Upper lobe of left lung (tissue), 6 donors: ENCODE data around the gene LZTS3. TPM values are rescaled to one million over a fixed set of nuclear protein-coding genes. Genes with fewer than 3 reads are reported as not detected.
A peak's percentile ranks its signal among the peaks of the same experiment; 100 is the strongest.

Source experiments
- ATAC-seq, 2 donors: fragments of 200-7000 bp; cut with Tn5 transposase; one replicate each; pipeline ENCODE4 v1.9.1; 2022; ENCODE audit warnings: mild to moderate bottlenecking in 2 of 2, moderate library complexity in 2 of 2; ENCODE audit not compliant: low FRiP score in 2 of 2
- DNase-seq, 2 donors: peaks; one replicate each; pipeline ENCODE4 v3.0.0-alpha.2; 2019 to 2020
- H3K27ac ChIP-seq, 4 donors: fragments of 200-600 bp; sonication (generic); one replicate each; pipeline ENCODE4 v1.5.1; 2016 to 2019
- H3K27me3 ChIP-seq, 4 donors: fragments of 200-600 bp; sonication (generic); one replicate each; pipeline ENCODE4 v1.5.1; 2017 to 2019
- H3K36me3 ChIP-seq, 4 donors: fragments of 200-600 bp; sonication (generic); one replicate each; pipeline ENCODE4 v1.5.1; 2016 to 2019
- H3K4me1 ChIP-seq, 4 donors: fragments of 200-600 bp; sonication (generic); one replicate each; pipeline ENCODE4 v1.5.1; 2018 to 2019
- H3K4me3 ChIP-seq, 4 donors: fragments of 200-600 bp; sonication (generic); one replicate each; pipeline ENCODE4 v1.5.1; 2017 to 2019; ENCODE audit warnings: mild to moderate bottlenecking in 2 of 4, moderate library complexity in 1 of 4
- H3K9me3 ChIP-seq, 4 donors: fragments of 200-600 bp; sonication (generic); one replicate each; pipeline ENCODE4 v1.5.1; 2018 to 2019
- CTCF ChIP-seq, 6 experiments: fragments of 450-650 bp in 4 of 6; fragments of 200-600 bp in 2 of 6; sonication (generic) in 2 of 6; IDR thresholded peaks; one replicate each; pipeline ENCODE4 v1.5.1; 2016 to 2019; ENCODE audit warnings: antibody characterized with exemption in 6 of 6
- EP300 ChIP-seq, 4 donors: sonication (generic); formaldehyde crosslinking; IDR thresholded peaks; one replicate each; pipeline ENCODE4 v1.5.1; 2017; ENCODE audit warnings: antibody characterized with exemption in 4 of 4, control low read depth in 2 of 4
- POLR2A ChIP-seq, 4 donors: fragments of 450-650 bp; IDR thresholded peaks; one replicate each; pipeline ENCODE4 v1.5.1; 2016 to 2017; ENCODE audit warnings: antibody characterized with exemption in 4 of 4, mild to moderate bottlenecking in 2 of 4
- POLR2AphosphoS5 ChIP-seq, 2 donors: sonication (generic); formaldehyde crosslinking; IDR thresholded peaks; one replicate each; pipeline ENCODE4 v1.5.1; 2017; ENCODE audit warnings: antibody characterized with exemption in 2 of 2
- WGBS, 2 donors: methylation state at CpG; one replicate each; pipeline ENCODE4 v1.1.5; 2017 to 2018; 5-methylcytosine and 5-hydroxymethylcytosine counted together
- total RNA-seq, 6 donors: library from RNA; depleted of rRNA in 4 of 6; stranded (reverse); fragments of >200 nt in 4 of 6; gene quantifications; one replicate each; pipeline versions ENCODE4 v1.1.0 to v1.2.1, GENCODE V29; 2016 to 2021
- donor health status: DM: no; HTN: no; CAD: no; lungs with moderate emphysema.
- donor health status: DM: no; HTN: yes; CAD: no; lungs with severe emphysema.

Gene LZTS3
- total RNA-seq, 6 donors from 2014 or later: 19.1 to 52.2 (median 31.1) TPM

- Histone ChIP-seq H3K4me3 (peak within 1 kb of the TSS; percentile 31 to 88 (median 70)), H3K9me3 (no peaks in the 10 kb centered on the region), H3K4me1 (peaks cover 15 to 28% (median 20%) of the 10 kb centered on the region in 4 donors), H3K27me3 (no peaks in the 10 kb centered on the region), H3K27ac (peak within 1 kb of the TSS; percentile 85 to 93 (median 90)), H3K36me3 (peaks cover 8 to 28% (median 21%) of the 10 kb centered on the region in 4 donors)
- ATAC-seq (peak; percentile 93 to 97), DNase-seq (peak; percentile 92 to 96)
- TF ChIP-seq EP300 (IDR thresholded peaks at IDR 0.05) (no peak), POLR2A (IDR thresholded peaks at IDR 0.05) (peak; percentile 57 to 92 (median 78)), CTCF (IDR thresholded peaks at IDR 0.05) (peak in 1 of 6 experiments; percentile 15), POLR2AphosphoS5 (IDR thresholded peaks at IDR 0.05) (peak; percentile 76 to 77)
- whole genome bisulfite sequencing, 2 donors: 0 to 1% methylated on average over 17 to 40 of the region's 48 CpGs
Measured at GRCh38 chr20:3204124-3204794, 30.9 kb upstream of the LZTS3 start, which contains the start of gene DDRGK1. Gene DDRGK1, minus strand, starts transcription at chr20:3204682. Its CDS starts 55 bp downstream, at chr20:3204627.

GRCh38 chr20:3203315-3204123, 30.2 kb upstream of the LZTS3 start:
- Histone ChIP-seq H3K4me1 (peaks cover 13 to 25% (median 18%) of the 10 kb centered on the region in 4 donors), H3K36me3 (peaks cover 10 to 35% (median 27%) of the 10 kb centered on the region in 4 donors), H3K27me3 (no peaks in the 10 kb centered on the region), H3K4me3 (peak overlapping the region; percentile 31 to 88 (median 70)), H3K9me3 (no peaks in the 10 kb centered on the region), H3K27ac (peak overlapping the region; percentile 85 to 93 (median 90))
- TF ChIP-seq EP300 (IDR thresholded peaks at IDR 0.05): no peak
- no peak for TF ChIP-seq POLR2AphosphoS5 (IDR thresholded peaks at IDR 0.05)
- WGBS, 2 donors: 1 to 16% methylated on average over 14 to 31 of the region's 31 CpGs
- ATAC-seq: peak; percentile 33 to 54
- peak in 1 of 2 donors; percentile 42 for DNase-seq

GRCh38 chr20:3202965-3203314, 29.6 kb upstream of the LZTS3 start:
- H3K27ac ChIP-seq: peak overlapping the region; percentile 85 to 93 (median 90)
- TF ChIP-seq EP300 (IDR thresholded peaks at IDR 0.05): no peak
- no peak for TF ChIP-seq CTCF (IDR thresholded peaks at IDR 0.05)
- TF ChIP-seq POLR2A (IDR thresholded peaks at IDR 0.05): no peak
- no peak for TF ChIP-seq POLR2AphosphoS5 (IDR thresholded peaks at IDR 0.05)

GRCh38 chr20:3199976-3200755, 26.8 kb upstream of the LZTS3 start:
- Histone ChIP-seq H3K27ac (no peak overlapping the region), H3K36me3 (peaks cover 11 to 66% (median 40%) of the 10 kb centered on the region in 4 donors), H3K27me3 (no peaks in the 10 kb centered on the region), H3K4me3 (no peak overlapping the region), H3K9me3 (no peaks in the 10 kb centered on the region), H3K4me1 (peaks cover 12 to 21% (median 14%) of the 10 kb centered on the region in 4 donors)
- ATAC-seq (no peak), DNase-seq (no peak)
- 93 to 96% methylated on average over 27 of the region's 27 CpGs for WGBS, 2 donors
- TF ChIP-seq CTCF (IDR thresholded peaks at IDR 0.05) (no peak), EP300 (IDR thresholded peaks at IDR 0.05) (no peak), POLR2AphosphoS5 (IDR thresholded peaks at IDR 0.05) (no peak), POLR2A (IDR thresholded peaks at IDR 0.05) (no peak)

More at GRCh38 chr20:3202965-3203314, 29.6 kb upstream of the LZTS3 start:
- ATAC-seq: no peak
- Histone ChIP-seq H3K36me3 (peaks cover 10 to 38% (median 27%) of the 10 kb centered on the region in 4 donors), H3K4me1 (peaks cover 12 to 21% (median 14%) of the 10 kb centered on the region in 4 donors), H3K4me3 (peak overlapping the region; percentile 31 to 88 (median 70)), H3K27me3 (no peaks in the 10 kb centered on the region), H3K9me3 (no peaks in the 10 kb centered on the region)
- WGBS, 2 donors: 48 to 51% methylated on average over 7 to 9 of the region's 9 CpGs
- DNase-seq: no peak
